PFSK-1 (cell line): ENCODE measurements around the gene EEF1AKMT4.
A peak's percentile ranks its signal among the peaks of the same experiment; 100 is the strongest.

Experiments used
- POLR2AphosphoS5 ChIP-seq: IDR thresholded peaks from 2 replicates; pipeline ENCODE4 v1.6.1; 2012; ENCODE audit warnings: low read depth, mild to moderate bottlenecking, control low read depth, low read length, moderate library complexity
- SIN3A ChIP-seq: IDR thresholded peaks from 2 replicates; pipeline ENCODE4 v1.6.1; 2012; ENCODE audit warnings: mild to moderate bottlenecking, low read length, moderate library complexity, borderline replicate concordance; ENCODE audit not compliant: insufficient read depth
- TAF1 ChIP-seq: IDR thresholded peaks from 2 replicates; pipeline ENCODE4 v1.6.1; 2012; ENCODE audit warnings: low read length, control low read depth, borderline replicate concordance; ENCODE audit not compliant: insufficient read depth
- TF ChIP-seq, protein P1 (sequence below), 2 experiments: IDR thresholded peaks; 2 replicates each; pipeline versions ENCODE4 v1.6.1 to v1.8.0; 2011 to 2012; ENCODE audit warnings: low read depth in 2 of 2, low read length in 2 of 2, control low read depth in 1 of 2, inconsistent platforms in 1 of 2, mild to moderate bottlenecking in 1 of 2, moderate library complexity in 1 of 2; ENCODE audit not compliant: insufficient read depth in 1 of 2

DNA sequence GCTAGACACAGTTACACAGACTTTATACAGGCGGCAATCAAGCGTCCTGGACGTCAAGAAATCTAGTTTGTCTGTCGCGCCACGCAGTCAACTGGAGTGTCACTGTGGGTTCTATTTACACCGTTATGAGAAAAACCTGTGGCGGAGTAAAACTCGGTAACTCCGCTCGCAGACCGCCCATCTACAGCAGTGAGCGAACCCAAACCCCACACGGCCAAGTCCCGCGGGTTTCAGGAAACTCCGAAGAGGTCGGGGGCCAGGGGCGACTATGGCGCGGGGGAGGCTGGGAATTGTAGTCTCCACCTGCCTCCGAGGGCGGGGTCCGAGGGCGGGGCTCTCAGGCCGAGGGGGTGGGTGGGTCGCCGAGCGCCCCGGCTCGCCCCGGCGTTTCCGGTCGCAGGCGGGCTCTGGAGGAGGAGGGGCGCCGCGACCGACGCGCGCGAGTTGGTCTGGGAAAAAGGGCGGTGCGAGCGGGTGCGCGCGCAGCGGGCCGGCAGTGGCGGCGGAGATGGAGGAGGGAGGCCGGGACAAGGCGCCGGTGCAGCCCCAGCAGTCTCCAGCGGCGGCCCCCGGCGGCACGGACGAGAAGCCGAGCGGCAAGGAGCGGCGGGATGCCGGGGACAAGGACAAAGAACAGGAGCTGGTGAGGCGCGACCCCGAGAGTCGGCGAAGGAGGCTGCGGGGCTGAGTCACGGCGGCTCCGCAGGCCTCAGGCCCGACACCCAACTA lies 49.5 kb downstream of the EEF1AKMT4 start, which contains the start of gene PSMD2:
- TF ChIP-seq POLR2AphosphoS5 (peak; percentile 67), TAF1 (0 out of 2 replicates have a peak, but pooled peaks have one; percentile 56), SIN3A (no peak)
- TF ChIP-seq, protein P1, sequence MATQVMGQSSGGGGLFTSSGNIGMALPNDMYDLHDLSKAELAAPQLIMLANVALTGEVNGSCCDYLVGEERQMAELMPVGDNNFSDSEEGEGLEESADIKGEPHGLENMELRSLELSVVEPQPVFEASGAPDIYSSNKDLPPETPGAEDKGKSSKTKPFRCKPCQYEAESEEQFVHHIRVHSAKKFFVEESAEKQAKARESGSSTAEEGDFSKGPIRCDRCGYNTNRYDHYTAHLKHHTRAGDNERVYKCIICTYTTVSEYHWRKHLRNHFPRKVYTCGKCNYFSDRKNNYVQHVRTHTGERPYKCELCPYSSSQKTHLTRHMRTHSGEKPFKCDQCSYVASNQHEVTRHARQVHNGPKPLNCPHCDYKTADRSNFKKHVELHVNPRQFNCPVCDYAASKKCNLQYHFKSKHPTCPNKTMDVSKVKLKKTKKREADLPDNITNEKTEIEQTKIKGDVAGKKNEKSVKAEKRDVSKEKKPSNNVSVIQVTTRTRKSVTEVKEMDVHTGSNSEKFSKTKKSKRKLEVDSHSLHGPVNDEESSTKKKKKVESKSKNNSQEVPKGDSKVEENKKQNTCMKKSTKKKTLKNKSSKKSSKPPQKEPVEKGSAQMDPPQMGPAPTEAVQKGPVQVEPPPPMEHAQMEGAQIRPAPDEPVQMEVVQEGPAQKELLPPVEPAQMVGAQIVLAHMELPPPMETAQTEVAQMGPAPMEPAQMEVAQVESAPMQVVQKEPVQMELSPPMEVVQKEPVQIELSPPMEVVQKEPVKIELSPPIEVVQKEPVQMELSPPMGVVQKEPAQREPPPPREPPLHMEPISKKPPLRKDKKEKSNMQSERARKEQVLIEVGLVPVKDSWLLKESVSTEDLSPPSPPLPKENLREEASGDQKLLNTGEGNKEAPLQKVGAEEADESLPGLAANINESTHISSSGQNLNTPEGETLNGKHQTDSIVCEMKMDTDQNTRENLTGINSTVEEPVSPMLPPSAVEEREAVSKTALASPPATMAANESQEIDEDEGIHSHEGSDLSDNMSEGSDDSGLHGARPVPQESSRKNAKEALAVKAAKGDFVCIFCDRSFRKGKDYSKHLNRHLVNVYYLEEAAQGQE (IDR thresholded peaks at IDR 0.05; ENCODE audit: insufficient read depth in 1 of 2, low read depth in 2 of 2, low read length in 2 of 2): no peak
